Activated T-cell treated with anti-CD3 and anti-CD28 coated beads, Interleukin-2, amount 50 U/mL, for 4 hours (primary cell): ENCODE results near the gene CNOT8. TPM values are rescaled to one million over a fixed set of nuclear protein-coding genes. Genes with fewer than 3 reads are reported as not detected.
"Not testable (repeated sequence)": the region's sequence is repeated elsewhere in the genome, so short reads cannot be mapped to it uniquely, and the experiment has no call there.

Experiments used
- ATAC-seq, 2 donors: fragments of 200-7000 bp; cut with Tn5 transposase; one replicate each; pipeline ENCODE4 v1.10.0; 2021
- DNase-seq: peaks from one replicate; pipeline ENCODE4 v3.0.0-alpha.2; 2020
- H3K27me3 Mint-ChIP-seq: one replicate; pipeline ENCODE4 v1.8.0; 2021; ENCODE audit warnings: low read depth, mixed read lengths
- H3K36me3 Mint-ChIP-seq: one replicate; pipeline ENCODE4 v1.8.0; 2022; ENCODE audit warnings: mixed read lengths; ENCODE audit not compliant: insufficient read depth
- H3K4me1 Mint-ChIP-seq: one replicate; pipeline ENCODE4 v1.8.0; 2021; ENCODE audit warnings: low read depth, mixed read lengths
- H3K4me3 Mint-ChIP-seq: one replicate; pipeline ENCODE4 v1.8.0; 2021; ENCODE audit warnings: mild to moderate bottlenecking, moderate library complexity, mixed read lengths
- H3K9me3 Mint-ChIP-seq: one replicate; pipeline ENCODE4 v1.8.0; 2021; ENCODE audit warnings: mixed read lengths
- total RNA-seq, 3 donors: library from RNA; stranded (reverse); gene quantifications; one replicate each; pipeline ENCODE4 v1.2.1, GENCODE V29; 2021

CNOT8 gene
- total RNA-seq, 3 donors from 2014 or later = 44.9 to 50.1 (median 48.0) TPM

- no peaks in the 10 kb centered on the region for H3K9me3 Mint-ChIP-seq
- H3K27me3 Mint-ChIP-seq = no peaks in the 10 kb centered on the region
- no peaks in the 10 kb centered on the region for H3K4me1 Mint-ChIP-seq
- ATAC-seq (no peak), DNase-seq (no peak)
- no peak overlapping the region for H3K4me3 Mint-ChIP-seq
- H3K36me3 Mint-ChIP-seq = peaks cover 45% of the 10 kb centered on the region
These were observed 41.6 kb downstream of the CNOT8 start for GRCh38 chr5:154900066-154900465.

- Mint-ChIP-seq H3K9me3 (no peaks in the 10 kb centered on the region), H3K4me1 (no peaks in the 10 kb centered on the region), H3K36me3 (peaks cover 39% of the 10 kb centered on the region), H3K27me3 (no peaks in the 10 kb centered on the region), H3K4me3 (no peak overlapping the region)
- DNase-seq (no peak), ATAC-seq (no peak)
These were observed 42.8 kb downstream of the CNOT8 start for GRCh38 chr5:154901276-154901675.

- Mint-ChIP-seq H3K27me3 (no peaks in the 10 kb centered on the region), H3K36me3 (peaks cover 36% of the 10 kb centered on the region), H3K4me3 (no peak overlapping the region), H3K9me3 (no peaks in the 10 kb centered on the region), H3K4me1 (no peaks in the 10 kb centered on the region)
- DNase-seq = no peak
- ATAC-seq = no peak
These were observed 43.5 kb downstream of the CNOT8 start for GRCh38 chr5:154901913-154902312.

- H3K4me1 Mint-ChIP-seq, H3K27me3 Mint-ChIP-seq, DNase-seq, H3K9me3 Mint-ChIP-seq, H3K4me3 Mint-ChIP-seq, ATAC-seq: not testable (repeated sequence)
- peaks cover 41% of the 10 kb centered on the region for H3K36me3 Mint-ChIP-seq
These were observed 47.2 kb downstream of the CNOT8 start for GRCh38 chr5:154905601-154906000.

GRCh38 chr5:154916874-154917273, 58.4 kb downstream of the CNOT8 start:
- H3K27me3 Mint-ChIP-seq = no peaks in the 10 kb centered on the region
- no peak for DNase-seq
- no peak overlapping the region for H3K4me3 Mint-ChIP-seq
- H3K36me3 Mint-ChIP-seq = peaks cover 33% of the 10 kb centered on the region
- H3K4me1 Mint-ChIP-seq = no peaks in the 10 kb centered on the region
- no peak for ATAC-seq
- no peaks in the 10 kb centered on the region for H3K9me3 Mint-ChIP-seq

GRCh38 chr5:154917757-154918156, 59.3 kb downstream of the CNOT8 start:
- no peak for DNase-seq
- Mint-ChIP-seq H3K4me1 (no peaks in the 10 kb centered on the region), H3K9me3 (no peaks in the 10 kb centered on the region), H3K36me3 (peaks cover 26% of the 10 kb centered on the region), H3K4me3 (no peak overlapping the region), H3K27me3 (no peaks in the 10 kb centered on the region)
- ATAC-seq = no peak

- ATAC-seq (no peak), DNase-seq (no peak)
- Mint-ChIP-seq H3K4me3 (no peak overlapping the region), H3K27me3 (no peaks in the 10 kb centered on the region), H3K9me3 (no peaks in the 10 kb centered on the region), H3K4me1 (no peaks in the 10 kb centered on the region), H3K36me3 (peaks cover 36% of the 10 kb centered on the region)
These were observed 65.3 kb downstream of the CNOT8 start for GRCh38 chr5:154923441-154924430.

Other genes with a start within 250 kb of the CNOT8 start
- gene LARP1, start 103.2 kb upstream of the CNOT8 start, total RNA-seq = 100 to 1,000 TPM; 412 to 443 (median 432) TPM
- under 1 TPM in 1 of 3 donors, not detected in 2; 0.40 TPM for gene FAXDC2, start 8.0 kb upstream of the CNOT8 start, total RNA-seq
- 10 to 100 TPM; 31.7 to 43.3 (median 40.3) TPM for gene GEMIN5, start 79.6 kb downstream of the CNOT8 start, total RNA-seq
- 10 to 100 TPM; 85.9 to 96.4 (median 96.0) TPM for gene MRPL22, start 82.4 kb downstream of the CNOT8 start, total RNA-seq
- gene KIF4B, start 155.1 kb downstream of the CNOT8 start, total RNA-seq = not detected